GM12878 (cell line): ENCODE measurements around the gene DBN1. TPM values are rescaled to one million over a fixed set of nuclear protein-coding genes. Genes with fewer than 3 reads are reported as not detected.

ENCODE experiments used
- ATAC-seq: fragments of 200-7000 bp; cut with Tn5 transposase; 3 replicates; pipeline ENCODE4 v1.9.1; 2020; ENCODE audit warnings: mild to moderate bottlenecking, moderate library complexity
- BruUV-seq: library from RNA; stranded (reverse); fragments of 400-500 nt; replicated peaks from 2 replicates; lab custom pipeline; 2021; lab: Mats Ljungman, UMichigan
- CTCF ChIA-PET: fragments of 300-600 bp; sonication (Branson Sonifier 250); formaldehyde crosslinking; extraction: SDS; loops from one replicate; lab custom pipeline; 2021; ENCODE audit warnings: inconsistent platforms; lab: Yijun Ruan, JAX
- POLR2A ChIA-PET: fragments of 350-600 bp; formaldehyde crosslinking; extraction: SDS; loops from one replicate; lab custom pipeline; 2021; ENCODE audit warnings: inconsistent platforms; lab: Charles Lee
- RAD21 ChIA-PET: fragments of 300-600 bp; sonication (Branson Sonifier 250); formaldehyde crosslinking; loops from one replicate; lab custom pipeline; 2023; ENCODE audit warnings: antibody characterized with exemption; ENCODE audit not compliant: unreplicated experiment; lab: Charles Lee
- SMC1A ChIA-PET: fragments of 300-600 bp; sonication (Branson Sonifier 250); formaldehyde crosslinking; loops from one replicate; lab custom pipeline; 2023; ENCODE audit not compliant: unreplicated experiment, uncharacterized antibody; lab: Charles Lee
- DNase-seq: peaks from one replicate; pipeline ENCODE4 v3.0.0-alpha.2; 2011; ENCODE audit warnings: low read depth, low spot score
- FAIRE-seq: peaks from 3 replicates; lab custom pipeline; 2011; peaks lifted over from hg19 to GRCh38; lab: Jason Lieb, UNC
- H2AFZ ChIP-seq: 2 replicates; pipeline ENCODE4 v1.6.0; 2011; ENCODE audit warnings: low read depth, low read length, control low read depth; ENCODE audit not compliant: control insufficient read depth
- H3K27ac ChIP-seq: 2 replicates; pipeline ENCODE4 v1.5.1; 2011; ENCODE audit warnings: control low read depth; ENCODE audit not compliant: control insufficient read depth, insufficient read depth
- H3K27me3 ChIP-seq, 2 experiments: replicated peaks in 1 of 2; 2 replicates each; pipeline versions ENCODE4 v1.6.0 to v1.6.1; 2011; ENCODE audit warnings: low read length in 1 of 2; ENCODE audit not compliant: control insufficient read depth in 2 of 2, insufficient read depth in 2 of 2
- H3K36me3 ChIP-seq, 2 experiments: 2 replicates each; pipeline ENCODE4 v1.5.1; 2011; ENCODE audit warnings: low read length in 1 of 2; ENCODE audit not compliant: control insufficient read depth in 2 of 2, insufficient read depth in 2 of 2
- H3K4me1 ChIP-seq: 2 replicates; pipeline ENCODE4 v1.6.1; 2011; ENCODE audit warnings: mild to moderate bottlenecking, low read length, moderate library complexity, mixed read lengths; ENCODE audit not compliant: control insufficient read depth, insufficient read depth
- H3K4me2 ChIP-seq: 2 replicates; pipeline ENCODE4 v1.6.0; 2011; ENCODE audit warnings: control low read depth; ENCODE audit not compliant: control insufficient read depth, insufficient read depth
- H3K4me3 ChIP-seq: fragments of 200-600 bp; sonication (generic); 2 replicates; pipeline ENCODE4 v1.5.1; 2016
- H3K79me2 ChIP-seq: 2 replicates; pipeline ENCODE4 v1.6.0; 2011; ENCODE audit warnings: low read length; ENCODE audit not compliant: control insufficient read depth, insufficient read depth
- H3K9ac ChIP-seq: 2 replicates; pipeline ENCODE4 v1.8.0; 2011; ENCODE audit warnings: low read length, control low read depth, mixed read lengths; ENCODE audit not compliant: control insufficient read depth, insufficient read depth
- H3K9me3 ChIP-seq: replicated peaks from 3 replicates; pipeline ENCODE4 v1.5.1; 2011; ENCODE audit warnings: mild to moderate bottlenecking, low read length; ENCODE audit not compliant: control insufficient read depth, insufficient read depth
- H4K20me1 ChIP-seq: 2 replicates; pipeline ENCODE4 v1.6.0; 2011; ENCODE audit not compliant: control insufficient read depth, insufficient read depth
- ATF7 ChIP-seq: fragments of 450-650 bp; IDR thresholded peaks from 2 replicates; pipeline ENCODE4 v1.6.1; 2016; ENCODE audit warnings: low read depth, mild to moderate bottlenecking
- RUNX3 ChIP-seq: IDR thresholded peaks from 2 replicates; pipeline ENCODE4 v1.6.1; 2012; ENCODE audit warnings: low read length, inconsistent platforms
- WGBS: methylation state at CpG from one replicate; pipeline ENCODE4 v1.1.6; 2016; ENCODE audit warnings: low lambda C conversion rate; ENCODE audit not compliant: insufficient replicate concordance, insufficient coverage; ENCODE audit errors: missing lambda C conversion rate; 5-methylcytosine and 5-hydroxymethylcytosine counted together
- in situ Hi-C: fragments of 300-500 bp; cut with MboI; formaldehyde crosslinking; loops from 9 replicates; pipeline ENCODE4 v1.14.3; 2018; ENCODE audit warnings: mixed read lengths
- intact Hi-C: fragments of 100-400 bp; cut with micrococcal nuclease; formaldehyde crosslinking; loops from one replicate; pipeline ENCODE4 v1.14.2; 2022; ENCODE audit not compliant: unreplicated experiment
- polyA plus RNA-seq, 11 experiments: library from polyadenylated mRNA; depleted of rRNA in 4 of 11; unstranded in 6 of 11; stranded (reverse) in 5 of 11; fragments of >200 nt; fragmentation: Nextera tagmentation in 4 of 11; fragmentation: Illumina TruSeq in 1 of 11; extraction: Ambion mirVana in 4 of 11; extraction: Trizol in 1 of 11; gene quantifications; 1 replicate in 1 of 11; 2 replicates in 10 of 11; pipeline versions ENCODE4 v1.2.1 to v1.2.3, GENCODE V29; 2011 to 2016; ENCODE audit warnings: inconsistent platforms in 2 of 11, missing spikeins in 2 of 11, low read depth in 1 of 11
- total RNA-seq, 4 experiments: library from RNA; depleted of rRNA in 3 of 4; stranded (reverse); fragments of >200 nt in 3 of 4; fragmentation: Illumina TruSeq in 1 of 4; extraction: Trizol in 1 of 4; gene quantifications; 2 replicates each; pipeline versions ENCODE4 v1.2.1 to v1.2.3, GENCODE V29; 2013 to 2021
- TF ChIP-seq, protein P1 (sequence below): IDR thresholded peaks from 2 replicates; pipeline ENCODE4 v1.6.1; 2012; ENCODE audit warnings: mild to moderate bottlenecking, low read depth, low read length
- TF ChIP-seq, protein P2 (sequence below): fragments of 450-650 bp; formaldehyde crosslinking; IDR thresholded peaks from 2 replicates; pipeline ENCODE4 v1.5.0; 2022; ENCODE audit warnings: mild to moderate bottlenecking, missing genetic modification characterization

Gene DBN1
- total and polyA plus RNA-seq, 10 of the 15 experiments (the other 5 are each of a cell fraction or from before 2014, with no cell fraction given) = 0.18 to 81.0 (median 27.9) TPM

DNA sequence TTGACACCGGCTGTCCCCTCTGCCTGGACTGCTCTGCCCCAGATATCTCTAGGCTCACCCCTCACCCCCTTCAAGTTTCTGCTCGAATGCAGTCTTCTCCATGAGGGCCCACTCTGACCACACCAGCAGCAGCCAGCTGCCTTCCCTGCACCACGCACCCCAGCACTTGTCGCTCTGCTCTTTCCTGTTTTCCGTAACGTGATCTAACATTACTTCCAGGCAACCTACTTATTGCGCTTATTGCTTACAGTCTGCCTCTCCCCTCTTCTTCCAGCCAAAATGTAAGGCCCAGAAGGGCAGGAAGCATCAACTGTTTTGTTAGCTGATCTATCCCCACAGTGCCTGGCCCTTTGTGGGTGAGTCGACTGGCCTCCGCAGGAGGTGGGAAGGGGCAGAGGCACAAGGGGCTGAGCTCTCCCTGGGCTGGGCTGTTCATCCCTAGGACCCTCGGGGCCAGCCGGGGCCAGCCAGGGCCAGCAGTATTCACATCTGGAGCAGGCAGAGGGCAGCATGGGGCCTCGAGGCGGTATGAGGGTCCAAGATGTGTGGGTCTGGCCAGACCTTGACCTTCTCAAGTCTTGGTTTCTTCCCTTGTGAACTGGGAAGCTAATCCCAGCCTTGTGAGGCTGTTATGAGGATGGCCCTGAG, 11.6 kb upstream of the DBN1 start:
- TF ChIP-seq RUNX3 (no peak), ATF7 (no peak)
- TF ChIP-seq, protein P1, sequence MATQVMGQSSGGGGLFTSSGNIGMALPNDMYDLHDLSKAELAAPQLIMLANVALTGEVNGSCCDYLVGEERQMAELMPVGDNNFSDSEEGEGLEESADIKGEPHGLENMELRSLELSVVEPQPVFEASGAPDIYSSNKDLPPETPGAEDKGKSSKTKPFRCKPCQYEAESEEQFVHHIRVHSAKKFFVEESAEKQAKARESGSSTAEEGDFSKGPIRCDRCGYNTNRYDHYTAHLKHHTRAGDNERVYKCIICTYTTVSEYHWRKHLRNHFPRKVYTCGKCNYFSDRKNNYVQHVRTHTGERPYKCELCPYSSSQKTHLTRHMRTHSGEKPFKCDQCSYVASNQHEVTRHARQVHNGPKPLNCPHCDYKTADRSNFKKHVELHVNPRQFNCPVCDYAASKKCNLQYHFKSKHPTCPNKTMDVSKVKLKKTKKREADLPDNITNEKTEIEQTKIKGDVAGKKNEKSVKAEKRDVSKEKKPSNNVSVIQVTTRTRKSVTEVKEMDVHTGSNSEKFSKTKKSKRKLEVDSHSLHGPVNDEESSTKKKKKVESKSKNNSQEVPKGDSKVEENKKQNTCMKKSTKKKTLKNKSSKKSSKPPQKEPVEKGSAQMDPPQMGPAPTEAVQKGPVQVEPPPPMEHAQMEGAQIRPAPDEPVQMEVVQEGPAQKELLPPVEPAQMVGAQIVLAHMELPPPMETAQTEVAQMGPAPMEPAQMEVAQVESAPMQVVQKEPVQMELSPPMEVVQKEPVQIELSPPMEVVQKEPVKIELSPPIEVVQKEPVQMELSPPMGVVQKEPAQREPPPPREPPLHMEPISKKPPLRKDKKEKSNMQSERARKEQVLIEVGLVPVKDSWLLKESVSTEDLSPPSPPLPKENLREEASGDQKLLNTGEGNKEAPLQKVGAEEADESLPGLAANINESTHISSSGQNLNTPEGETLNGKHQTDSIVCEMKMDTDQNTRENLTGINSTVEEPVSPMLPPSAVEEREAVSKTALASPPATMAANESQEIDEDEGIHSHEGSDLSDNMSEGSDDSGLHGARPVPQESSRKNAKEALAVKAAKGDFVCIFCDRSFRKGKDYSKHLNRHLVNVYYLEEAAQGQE = no peak
- TF ChIP-seq, protein P2, sequence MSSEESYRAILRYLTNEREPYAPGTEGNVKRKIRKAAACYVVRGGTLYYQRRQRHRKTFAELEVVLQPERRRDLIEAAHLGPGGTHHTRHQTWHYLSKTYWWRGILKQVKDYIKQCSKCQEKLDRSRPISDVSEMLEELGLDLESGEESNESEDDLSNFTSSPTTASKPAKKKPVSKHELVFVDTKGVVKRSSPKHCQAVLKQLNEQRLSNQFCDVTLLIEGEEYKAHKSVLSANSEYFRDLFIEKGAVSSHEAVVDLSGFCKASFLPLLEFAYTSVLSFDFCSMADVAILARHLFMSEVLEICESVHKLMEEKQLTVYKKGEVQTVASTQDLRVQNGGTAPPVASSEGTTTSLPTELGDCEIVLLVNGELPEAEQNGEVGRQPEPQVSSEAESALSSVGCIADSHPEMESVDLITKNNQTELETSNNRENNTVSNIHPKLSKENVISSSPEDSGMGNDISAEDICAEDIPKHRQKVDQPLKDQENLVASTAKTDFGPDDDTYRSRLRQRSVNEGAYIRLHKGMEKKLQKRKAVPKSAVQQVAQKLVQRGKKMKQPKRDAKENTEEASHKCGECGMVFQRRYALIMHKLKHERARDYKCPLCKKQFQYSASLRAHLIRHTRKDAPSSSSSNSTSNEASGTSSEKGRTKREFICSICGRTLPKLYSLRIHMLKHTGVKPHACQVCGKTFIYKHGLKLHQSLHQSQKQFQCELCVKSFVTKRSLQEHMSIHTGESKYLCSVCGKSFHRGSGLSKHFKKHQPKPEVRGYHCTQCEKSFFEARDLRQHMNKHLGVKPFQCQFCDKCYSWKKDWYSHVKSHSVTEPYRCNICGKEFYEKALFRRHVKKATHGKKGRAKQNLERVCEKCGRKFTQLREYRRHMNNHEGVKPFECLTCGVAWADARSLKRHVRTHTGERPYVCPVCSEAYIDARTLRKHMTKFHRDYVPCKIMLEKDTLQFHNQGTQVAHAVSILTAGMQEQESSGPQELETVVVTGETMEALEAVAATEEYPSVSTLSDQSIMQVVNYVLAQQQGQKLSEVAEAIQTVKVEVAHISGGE (CRISPR knock-in tag) = no peak
- no peak overlapping the region for H3K4me2 ChIP-seq
- H3K9me3 ChIP-seq = no peaks in the 10 kb centered on the region
- H3K27me3 ChIP-seq = no peaks in the 10 kb centered on the region
- no peaks in the 10 kb centered on the region; the same call in 1 of the 2 replicates for H3K4me1 ChIP-seq
- DNase-seq (no peak), ATAC-seq (no peak), FAIRE-seq (no peak)
- BruUV-seq = TSS peak; percentile 38
- WGBS = 67% methylated on average over 13 of the region's 13 CpGs
- H3K36me3 ChIP-seq = peaks cover 0 to 2% of the 10 kb centered on the region in 2 experiments; a peak in 2 of 4 replicates
- H3K27ac ChIP-seq = no peak overlapping the region
- H2AFZ ChIP-seq = no peak overlapping the region
- ChIA-PET POLR2A (no interaction called here), SMC1A (no interaction called here), RAD21 (no interaction called here), CTCF (interaction anchor here (1.1 kb wide), 1 partner anchor 8 kb away, joined by 3 read pairs; no protein-coding TSS in a partner anchor)
- no peak overlapping the region for H3K9ac ChIP-seq
- in situ Hi-C loops (no loop called here), intact Hi-C loops (no loop called here)
- no peak overlapping the region for H3K4me3 ChIP-seq
- H3K79me2 ChIP-seq = no peaks in the 10 kb centered on the region
- no peaks in the 10 kb centered on the region for H4K20me1 ChIP-seq
